SH-SY5Y (cell line): Measurements from ENCODE around the gene SIM2.

Experiments used
- GATA2 ChIP-seq: IDR thresholded peaks from 2 replicates; pipeline ENCODE4 v1.6.1; 2011; ENCODE audit warnings: mild to moderate bottlenecking, low read depth, low read length
- GATA3 ChIP-seq: IDR thresholded peaks from 2 replicates; pipeline ENCODE4 v1.6.1; 2011; ENCODE audit warnings: low read depth, mild to moderate bottlenecking, low read length, moderate library complexity

The SIM2 gene, protein sequence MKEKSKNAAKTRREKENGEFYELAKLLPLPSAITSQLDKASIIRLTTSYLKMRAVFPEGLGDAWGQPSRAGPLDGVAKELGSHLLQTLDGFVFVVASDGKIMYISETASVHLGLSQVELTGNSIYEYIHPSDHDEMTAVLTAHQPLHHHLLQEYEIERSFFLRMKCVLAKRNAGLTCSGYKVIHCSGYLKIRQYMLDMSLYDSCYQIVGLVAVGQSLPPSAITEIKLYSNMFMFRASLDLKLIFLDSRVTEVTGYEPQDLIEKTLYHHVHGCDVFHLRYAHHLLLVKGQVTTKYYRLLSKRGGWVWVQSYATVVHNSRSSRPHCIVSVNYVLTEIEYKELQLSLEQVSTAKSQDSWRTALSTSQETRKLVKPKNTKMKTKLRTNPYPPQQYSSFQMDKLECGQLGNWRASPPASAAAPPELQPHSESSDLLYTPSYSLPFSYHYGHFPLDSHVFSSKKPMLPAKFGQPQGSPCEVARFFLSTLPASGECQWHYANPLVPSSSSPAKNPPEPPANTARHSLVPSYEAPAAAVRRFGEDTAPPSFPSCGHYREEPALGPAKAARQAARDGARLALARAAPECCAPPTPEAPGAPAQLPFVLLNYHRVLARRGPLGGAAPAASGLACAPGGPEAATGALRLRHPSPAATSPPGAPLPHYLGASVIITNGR

DNA sequence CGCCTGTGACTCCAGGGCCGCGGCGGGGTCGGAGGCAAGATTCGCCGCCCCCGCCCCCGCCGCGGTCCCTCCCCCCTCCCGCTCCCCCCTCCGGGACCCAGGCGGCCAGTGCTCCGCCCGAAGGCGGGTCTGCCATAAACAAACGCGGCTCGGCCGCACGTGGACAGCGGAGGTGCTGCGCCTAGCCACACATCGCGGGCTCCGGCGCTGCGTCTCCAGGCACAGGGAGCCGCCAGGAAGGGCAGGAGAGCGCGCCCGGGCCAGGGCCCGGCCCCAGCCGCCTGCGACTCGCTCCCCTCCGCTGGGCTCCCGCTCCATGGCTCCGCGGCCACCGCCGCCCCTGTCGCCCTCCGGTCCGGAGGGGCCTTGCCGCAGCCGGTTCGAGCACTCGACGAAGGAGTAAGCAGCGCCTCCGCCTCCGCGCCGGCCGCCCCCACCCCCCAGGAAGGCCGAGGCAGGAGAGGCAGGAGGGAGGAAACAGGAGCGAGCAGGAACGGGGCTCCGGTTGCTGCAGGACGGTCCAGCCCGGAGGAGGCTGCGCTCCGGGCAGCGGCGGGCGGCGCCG lies at the start of gene SIM2:
Gene SIM2 (plus strand): TSS at position 135 of the 565 bp plus-strand sequence. CDS start 632 bp downstream, outside the sequence.
- no peak for TF ChIP-seq GATA2
- no peak for TF ChIP-seq GATA3

- TF ChIP-seq GATA3 = no peak
- no peak for TF ChIP-seq GATA2
Measured at GRCh38 chr21:36654324-36654723, 44.6 kb upstream of the SIM2 start.

DNA sequence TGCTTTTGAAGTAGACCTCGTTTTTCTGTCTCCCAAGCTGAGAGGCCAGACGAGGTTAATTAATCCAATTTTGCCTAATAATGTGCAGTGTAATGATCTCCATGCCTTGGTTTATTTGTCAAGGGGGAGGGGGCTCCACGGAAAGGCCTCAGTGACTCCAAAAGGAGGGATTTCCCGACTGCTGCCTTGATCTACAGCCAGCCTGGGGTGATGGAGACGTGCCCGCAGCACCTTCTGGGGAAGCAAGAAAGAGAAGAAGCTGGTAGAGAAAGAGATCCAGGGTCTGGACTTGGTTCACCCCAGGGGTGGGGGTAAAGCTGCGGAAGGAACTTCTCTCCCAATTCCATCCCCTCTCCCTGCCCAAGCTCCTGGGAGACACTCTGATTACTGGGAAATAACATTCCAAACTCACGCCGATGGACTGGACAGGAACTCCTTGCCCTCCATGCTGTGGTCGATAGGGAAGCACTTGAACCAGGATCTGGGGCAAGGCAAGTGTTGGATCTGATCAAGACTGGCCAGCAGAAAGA lies 44.1 kb upstream of the SIM2 start:
- no peak for TF ChIP-seq GATA2

- no peak for TF ChIP-seq GATA3
- TF ChIP-seq GATA2 = no peak
Measured at GRCh38 chr21:36656138-36656537, 42.8 kb upstream of the SIM2 start.

DNA sequence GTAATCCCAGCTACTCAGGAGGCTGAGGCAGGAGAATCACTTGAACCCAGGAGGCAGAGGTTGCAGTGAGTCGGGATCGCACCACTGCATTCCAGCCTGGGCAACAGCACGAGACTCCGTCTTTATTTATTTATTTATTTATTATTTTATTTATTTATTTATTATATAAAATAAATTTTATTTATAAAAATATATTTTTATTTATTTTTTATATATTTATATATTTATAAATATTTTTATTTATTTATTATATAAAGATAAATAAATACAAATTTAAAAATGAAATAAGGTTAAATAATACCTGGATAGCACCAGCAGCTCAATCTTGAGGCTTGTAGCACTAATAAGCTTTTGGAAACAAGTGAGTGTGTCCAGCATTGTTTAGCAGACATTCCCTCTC lies 40.9 kb upstream of the SIM2 start:
- no peak for TF ChIP-seq GATA2
- no peak for TF ChIP-seq GATA3

- TF ChIP-seq GATA3 (no peak), GATA2 (no peak)
Measured at GRCh38 chr21:36658926-36659325, 40.0 kb upstream of the SIM2 start.

GRCh38 chr21:36661511-36662309 lies 37.2 kb upstream of the SIM2 start:
- no peak for TF ChIP-seq GATA2
- no peak for TF ChIP-seq GATA3

DNA sequence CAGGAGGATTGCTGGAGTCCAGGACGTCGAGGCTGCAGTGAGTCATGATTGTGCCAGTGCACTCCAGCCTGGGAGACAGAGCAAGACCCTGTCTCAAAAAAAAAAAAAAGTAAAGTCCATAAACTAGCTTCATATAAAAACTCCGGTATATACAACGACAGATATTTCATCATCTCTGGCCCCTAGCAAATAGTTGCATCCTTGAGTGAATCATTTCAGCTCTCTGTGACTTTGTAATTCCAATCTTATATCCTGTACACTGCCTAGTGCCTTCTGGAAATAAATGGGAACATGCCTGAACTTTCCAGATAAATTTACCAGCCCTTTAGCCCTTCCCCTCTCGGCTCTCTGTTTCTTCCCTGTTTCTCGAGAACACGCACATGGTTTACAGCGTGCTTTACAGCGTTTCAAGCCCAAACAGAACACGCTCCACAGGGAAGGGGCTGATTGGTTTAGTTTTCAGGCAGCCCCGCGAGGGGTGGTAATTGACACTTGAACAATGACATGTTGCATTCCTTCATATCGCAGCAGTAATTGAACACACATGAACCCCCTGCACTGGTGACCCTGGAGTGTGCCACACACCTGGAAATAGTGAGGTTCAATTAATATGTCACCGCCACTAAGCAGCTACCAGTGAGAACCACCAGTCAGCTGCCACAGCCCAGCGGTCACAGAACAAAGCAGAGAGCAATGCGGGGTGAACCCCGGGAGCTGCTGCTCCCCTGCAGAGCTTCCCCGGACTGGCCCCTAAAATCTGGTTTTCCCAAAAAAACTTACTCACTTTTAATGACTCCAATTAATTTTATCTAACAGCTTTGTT lies 35.7 kb upstream of the SIM2 start:
- no peak for TF ChIP-seq GATA2
- no peak for TF ChIP-seq GATA3

DNA sequence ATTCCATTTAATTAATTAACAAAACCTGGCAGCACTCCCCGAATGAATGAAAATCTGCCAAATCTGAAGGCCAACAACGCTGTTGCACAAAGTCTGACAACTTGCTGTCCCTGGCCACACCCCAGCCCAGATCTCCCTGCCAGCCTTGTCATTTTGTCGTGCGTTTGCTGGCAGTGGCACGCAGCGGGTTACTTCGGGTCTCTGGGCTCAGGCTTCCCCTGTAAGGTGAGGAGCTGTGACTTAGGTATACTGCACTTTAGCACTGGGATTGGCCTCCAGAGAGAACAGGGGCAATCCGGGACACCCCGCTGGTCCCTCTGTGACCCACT lies 34.3 kb upstream of the SIM2 start:
- no peak for TF ChIP-seq GATA2

GRCh38 chr21:36665806-36666205 lies 33.1 kb upstream of the SIM2 start:
- TF ChIP-seq GATA3 (no peak), GATA2 (no peak)

DNA sequence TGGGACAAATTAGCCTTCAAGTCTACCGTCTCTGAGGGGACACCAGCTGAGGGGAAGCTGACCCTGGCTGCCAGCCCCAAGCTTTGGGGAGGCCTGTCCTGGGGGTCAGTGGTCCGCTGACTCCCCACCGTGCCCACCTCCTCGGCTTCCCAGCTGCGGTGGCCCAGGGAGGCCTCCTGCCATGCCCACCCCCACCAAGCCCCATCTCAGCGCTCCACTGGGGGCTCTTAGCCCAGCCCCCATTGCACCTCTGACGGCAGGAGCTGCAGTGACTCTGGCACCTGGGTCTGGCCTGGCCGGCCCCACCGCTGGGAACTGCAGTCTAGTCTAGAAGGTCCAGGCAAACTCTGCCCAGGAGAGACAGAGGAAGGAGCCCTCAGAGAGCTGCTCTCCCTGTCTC lies 30.2 kb upstream of the SIM2 start:
- TF ChIP-seq GATA3 (no peak), GATA2 (no peak)

- TF ChIP-seq GATA2 (no peak), GATA3 (no peak)
Measured at GRCh38 chr21:36671836-36672235, 27.1 kb upstream of the SIM2 start.

DNA sequence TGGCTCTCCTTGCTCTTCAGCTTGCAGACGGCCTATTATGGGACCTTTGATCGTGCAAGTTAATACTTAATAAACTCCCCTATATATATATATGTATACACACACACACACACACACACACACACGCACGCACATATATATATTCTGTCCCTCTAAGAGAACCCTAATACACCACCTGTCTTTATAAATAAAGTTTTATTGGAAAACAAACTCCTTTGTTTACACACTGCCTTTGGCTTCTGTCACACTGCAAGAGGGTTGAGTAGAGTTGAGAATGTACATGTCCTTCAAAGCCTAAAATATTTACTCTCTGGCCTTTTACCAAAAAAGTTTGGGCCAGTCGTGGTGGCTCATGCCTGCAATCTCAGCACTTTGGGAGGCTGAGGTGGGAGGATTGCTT lies 26.2 kb upstream of the SIM2 start:
- TF ChIP-seq GATA2 = no peak
- no peak for TF ChIP-seq GATA3
